ENCODE measurements around the gene SF3B3. TPM values are rescaled to one million over a fixed set of nuclear protein-coding genes. Genes with fewer than 3 reads are reported as not detected.
A peak's percentile ranks its signal among the peaks of the same experiment; 100 is the strongest.
"Not testable (repeated sequence)": the region's sequence is repeated elsewhere in the genome, so short reads cannot be mapped to it uniquely, and the experiment has no call there.

SF3B3 gene
- total RNA-seq, 1 donor from 2014 or later = 65.9 TPM

GRCh38 chr16:70511833-70512232 is 11.8 kb upstream of the SF3B3 start:
- H3K4me3 ChIP-seq (ENCODE audit: low read depth, low read length) = no peak overlapping the region
- DNase-seq (ENCODE audit: low read depth) = no peak
- no peak for TF ChIP-seq CTCF (conservative IDR thresholded peaks at IDR 0.05; ENCODE audit: low read depth, low read length)

GRCh38 chr16:70512456-70512855 is 11.2 kb upstream of the SF3B3 start:
- DNase-seq (ENCODE audit: low read depth) = peak; percentile 69
- no peak for TF ChIP-seq CTCF (conservative IDR thresholded peaks at IDR 0.05; ENCODE audit: low read depth, low read length)
- no peak overlapping the region for H3K4me3 ChIP-seq (ENCODE audit: low read depth, low read length)

- no peak for TF ChIP-seq CTCF (conservative IDR thresholded peaks at IDR 0.05; ENCODE audit: low read depth, low read length)
- no peak overlapping the region for H3K4me3 ChIP-seq (ENCODE audit: low read depth, low read length)
- DNase-seq (ENCODE audit: low read depth) = no peak
These were observed 2.9 kb upstream of the SF3B3 start for GRCh38 chr16:70520612-70521297.

- peak overlapping the region; percentile 79 for H3K4me3 ChIP-seq (ENCODE audit: low read depth, low read length)
- no peak for TF ChIP-seq CTCF (conservative IDR thresholded peaks at IDR 0.05; ENCODE audit: low read depth, low read length)
- no peak for DNase-seq (ENCODE audit: low read depth)
These were observed 1.2 kb upstream of the SF3B3 start for GRCh38 chr16:70522216-70523075.

GRCh38 chr16:70523076-70523742 is 407 bp upstream of the SF3B3 start, which contains the start of gene COG4:
Gene COG4, minus strand, starts transcription at chr16:70523554. Its CDS starts 11 bp downstream, at chr16:70523543.
- TF ChIP-seq CTCF (conservative IDR thresholded peaks at IDR 0.05; ENCODE audit: low read depth, low read length) = no peak
- DNase-seq (ENCODE audit: low read depth) = peak; percentile 39
- H3K4me3 ChIP-seq (ENCODE audit: low read depth, low read length) = peak within 1 kb of the TSS; percentile 79

- DNase-seq (ENCODE audit: low read depth) = not testable (repeated sequence)
- peak overlapping the region; percentile 79 for H3K4me3 ChIP-seq (ENCODE audit: low read depth, low read length)
These were observed 796 bp downstream of the SF3B3 start for GRCh38 chr16:70524399-70524825.

- DNase-seq (ENCODE audit: low read depth) = no peak
These were observed 2.8 kb downstream of the SF3B3 start for GRCh38 chr16:70526403-70526802.

More at GRCh38 chr16:70526403-70526802, 2.8 kb downstream of the SF3B3 start:
- no peak for TF ChIP-seq CTCF (conservative IDR thresholded peaks at IDR 0.05; ENCODE audit: low read depth, low read length)
- H3K4me3 ChIP-seq (ENCODE audit: low read depth, low read length) = no peak overlapping the region

Measured in epithelial cell of proximal tubule (primary cell).